HG02840 (cell line): Measurements from ENCODE around the gene ERGIC1.
"Not testable (repeated sequence)": the region's sequence is repeated elsewhere in the genome, so short reads cannot be mapped to it uniquely, and the experiment has no call there.

Experiments
- ATAC-seq: cut with Tn5 transposase; IDR thresholded peaks from one replicate; pipeline ENCODE4 v1.9.1; 2021; ENCODE audit warnings: mild to moderate bottlenecking, moderate library complexity, moderate number of reproducible peaks; ENCODE audit not compliant: unreplicated experiment, low FRiP score

ERGIC1 gene

GRCh38 chr5:172800088-172800551 is 33.9 kb upstream of the ERGIC1 start:
- ATAC-seq = no peak

- ATAC-seq = no peak
Measured at GRCh38 chr5:172801179-172801671, 32.8 kb upstream of the ERGIC1 start.

- no peak for ATAC-seq
Measured at GRCh38 chr5:172802112-172802511, 31.9 kb upstream of the ERGIC1 start.

GRCh38 chr5:172802567-172803176 is 31.4 kb upstream of the ERGIC1 start:
- ATAC-seq = no peak

- ATAC-seq = no peak
Measured at GRCh38 chr5:172805018-172805683, 28.9 kb upstream of the ERGIC1 start.

- no peak for ATAC-seq
Measured at GRCh38 chr5:172805736-172806255, 28.3 kb upstream of the ERGIC1 start.

GRCh38 chr5:172806897-172807672 is 27.0 kb upstream of the ERGIC1 start:
- peak; percentile 91 for ATAC-seq

GRCh38 chr5:172807766-172808311 is 26.2 kb upstream of the ERGIC1 start:
- no peak for ATAC-seq

- no peak for ATAC-seq
Measured at GRCh38 chr5:172809774-172810173, 24.3 kb upstream of the ERGIC1 start.

GRCh38 chr5:172810996-172811395 is 23.1 kb upstream of the ERGIC1 start:
- not testable (repeated sequence) for ATAC-seq

- no peak for ATAC-seq
Measured at GRCh38 chr5:172815631-172816030, 18.4 kb upstream of the ERGIC1 start.

- ATAC-seq = no peak
Measured at GRCh38 chr5:172816925-172817562, 17.0 kb upstream of the ERGIC1 start.

- ATAC-seq = no peak
Measured at GRCh38 chr5:172817664-172818063, 16.4 kb upstream of the ERGIC1 start.

GRCh38 chr5:172818081-172818480 is 16.0 kb upstream of the ERGIC1 start:
- ATAC-seq = no peak

GRCh38 chr5:172819569-172819968 is 14.5 kb upstream of the ERGIC1 start:
- ATAC-seq = no peak

GRCh38 chr5:172820046-172820767 is 13.8 kb upstream of the ERGIC1 start:
- no peak for ATAC-seq

- no peak for ATAC-seq
Measured at GRCh38 chr5:172821340-172821985, 12.6 kb upstream of the ERGIC1 start.

- no peak for ATAC-seq
Measured at GRCh38 chr5:172823840-172824362, 10.2 kb upstream of the ERGIC1 start.
